Cerebellar cortex (tissue), 1 donor: ENCODE data around the gene INPP5D.

ENCODE experiments used
- DNase-seq: peaks from one replicate; pipeline ENCODE4 v3.0.0-alpha.2; 2015; ENCODE audit warnings: low spot score

Gene INPP5D

DNA sequence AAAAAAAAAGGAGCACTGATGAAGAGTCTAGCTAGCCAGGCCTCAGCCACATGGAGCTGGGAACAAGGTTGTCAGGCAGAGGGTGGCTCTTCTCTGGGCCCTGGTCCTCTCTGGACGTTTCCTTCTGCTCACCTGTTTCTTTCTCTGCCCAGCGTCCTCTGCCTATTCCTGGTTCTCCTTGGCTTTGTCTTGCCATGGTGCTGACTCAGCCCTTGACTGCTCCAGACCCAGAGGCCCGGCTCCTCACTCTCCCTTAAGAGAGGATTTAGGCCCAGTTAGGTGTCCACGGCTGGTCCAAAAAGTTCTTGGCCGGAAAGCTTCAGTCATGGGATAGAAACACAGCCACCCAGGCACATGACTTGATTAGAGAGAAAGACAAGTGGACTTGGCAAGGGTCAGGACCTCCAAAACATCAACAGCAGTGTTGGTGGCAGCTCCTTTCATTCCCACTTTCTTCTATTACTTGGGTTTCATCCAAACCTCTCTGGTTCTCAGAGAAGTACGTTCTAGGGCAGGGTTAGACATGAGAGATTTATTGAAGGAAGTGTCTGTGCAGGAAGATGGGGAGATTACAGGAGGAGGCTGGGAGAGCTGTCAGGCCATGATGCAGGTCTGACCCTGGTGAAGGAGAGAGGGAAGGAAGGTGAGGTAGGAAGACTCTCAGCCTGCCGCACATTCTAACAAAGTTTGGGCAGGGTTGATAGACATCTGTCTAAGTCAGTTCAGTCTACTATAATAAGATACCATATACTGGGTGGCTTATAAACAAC lies 176.9 kb downstream of the INPP5D start:
- DNase-seq = no peak

GRCh38 chr2:233240897-233241296 lies 180.8 kb downstream of the INPP5D start:
- no peak for DNase-seq

- no peak for DNase-seq
Observed at GRCh38 chr2:233241803-233242202, 181.7 kb downstream of the INPP5D start.

DNA sequence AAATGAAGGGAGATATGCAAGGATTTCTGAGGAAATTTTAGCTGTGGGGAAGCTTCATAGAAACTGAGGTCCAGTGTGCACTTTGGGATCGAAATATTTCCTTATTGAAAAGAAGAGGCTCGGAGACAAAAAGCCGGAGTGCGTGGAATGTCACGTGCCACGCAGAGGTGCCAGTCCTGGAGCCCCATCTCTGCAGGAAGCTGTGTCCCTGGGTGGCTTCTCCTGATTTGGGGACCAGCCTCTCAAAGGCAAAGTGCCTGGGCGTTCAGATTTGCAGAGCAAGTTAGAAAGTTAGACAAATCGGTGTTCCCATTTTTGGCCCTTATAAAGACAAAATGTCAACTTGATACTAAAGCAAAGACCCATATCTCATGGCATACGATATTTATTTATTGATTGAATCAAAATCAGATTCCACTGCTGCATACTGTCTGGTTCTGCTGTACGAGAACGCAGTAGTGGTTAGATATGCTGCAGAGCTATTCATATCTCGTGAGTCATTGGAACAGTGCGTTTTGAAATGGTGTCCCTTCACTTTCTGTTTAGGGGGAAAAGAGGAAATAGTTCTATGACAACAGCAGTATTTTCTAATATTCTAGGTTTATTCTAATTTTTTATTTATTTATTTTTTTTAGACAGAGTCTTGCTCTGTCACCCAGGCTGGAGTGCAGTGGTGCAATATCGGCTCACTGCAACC lies 182.2 kb downstream of the INPP5D start:
- DNase-seq = no peak

DNA sequence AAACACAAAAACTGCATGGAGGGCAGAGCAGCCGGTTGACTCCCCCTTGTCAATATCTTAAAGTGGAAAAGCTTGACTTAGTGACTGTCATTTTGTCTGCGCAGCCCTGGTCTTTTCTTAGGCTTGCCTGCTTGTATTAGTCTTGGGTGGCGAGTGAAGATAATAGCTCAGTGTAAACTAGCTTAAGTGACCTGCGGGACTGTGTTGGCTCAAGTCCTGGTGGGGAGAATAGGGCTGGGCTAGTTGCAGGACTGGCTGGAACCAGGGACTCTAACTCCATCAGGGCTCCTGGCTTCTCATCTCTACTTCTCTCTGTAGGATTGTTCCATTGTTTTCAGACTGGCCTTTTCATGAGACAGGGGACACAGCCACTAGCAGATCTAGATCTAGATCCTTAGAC lies 183.2 kb downstream of the INPP5D start:
- DNase-seq = no peak

GRCh38 chr2:233244818-233245217 lies 184.7 kb downstream of the INPP5D start:
- no peak for DNase-seq

DNA sequence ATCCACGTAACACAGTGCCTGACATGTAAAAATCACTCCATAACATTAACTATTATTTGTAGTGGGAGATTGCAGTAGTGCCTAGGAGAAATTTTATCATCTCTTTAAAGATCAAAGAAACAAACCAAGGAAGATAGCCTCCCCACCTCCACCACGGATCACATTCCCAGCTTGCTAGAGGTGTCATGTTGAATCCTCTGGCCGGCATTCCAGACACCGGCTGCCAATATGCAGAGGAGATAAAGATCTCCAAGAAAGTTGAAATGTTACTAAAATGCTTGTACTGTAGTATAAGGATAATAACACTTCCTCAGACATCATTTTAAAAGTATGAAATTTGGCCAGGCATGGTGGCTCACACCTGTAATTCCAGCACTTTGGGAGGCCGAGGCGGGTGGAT lies 185.3 kb downstream of the INPP5D start:
- DNase-seq = no peak

DNA sequence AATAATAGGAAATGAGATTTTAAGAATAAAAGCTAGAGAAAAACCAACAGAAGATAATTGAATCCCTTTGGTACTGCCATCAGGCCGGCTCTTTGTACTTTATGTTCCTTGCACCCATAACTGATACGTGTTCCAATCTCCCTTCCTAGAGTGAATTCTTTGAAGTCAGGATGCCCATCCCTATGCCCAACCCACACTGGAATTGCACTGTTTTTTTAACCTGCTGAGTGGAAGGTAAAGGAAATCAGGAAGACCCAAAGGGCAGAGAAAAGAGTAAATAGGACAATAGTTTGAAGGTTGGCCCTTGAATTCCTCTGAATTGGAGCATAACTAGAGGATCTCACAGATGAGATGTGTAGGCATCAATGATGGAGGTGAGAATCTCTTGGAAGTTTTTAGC lies 187.0 kb downstream of the INPP5D start:
- DNase-seq = no peak

DNA sequence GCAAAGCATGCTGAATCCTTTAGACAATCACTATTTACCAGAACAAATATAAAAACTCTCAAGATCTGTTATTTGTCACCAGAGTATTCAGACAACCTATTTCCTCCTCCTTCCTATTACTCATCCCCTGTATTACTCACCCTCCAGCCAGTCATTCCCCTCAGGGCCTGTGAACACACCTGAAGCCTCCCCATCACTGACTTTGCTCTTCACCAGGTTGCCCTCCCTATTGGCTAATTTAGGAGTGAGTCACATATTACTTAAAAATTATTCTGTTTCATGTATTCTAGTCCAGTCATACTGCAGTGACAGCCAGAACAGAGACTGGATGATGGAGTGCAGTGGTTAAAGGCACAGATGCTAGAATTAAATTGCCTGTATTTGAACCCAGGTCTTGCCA lies 187.6 kb downstream of the INPP5D start:
- no peak for DNase-seq

GRCh38 chr2:233248999-233249398 lies 188.9 kb downstream of the INPP5D start:
- no peak for DNase-seq

GRCh38 chr2:233250568-233250967 lies 190.4 kb downstream of the INPP5D start:
- no peak for DNase-seq

GRCh38 chr2:233250985-233251305 lies 190.8 kb downstream of the INPP5D start:
- DNase-seq = no peak

DNA sequence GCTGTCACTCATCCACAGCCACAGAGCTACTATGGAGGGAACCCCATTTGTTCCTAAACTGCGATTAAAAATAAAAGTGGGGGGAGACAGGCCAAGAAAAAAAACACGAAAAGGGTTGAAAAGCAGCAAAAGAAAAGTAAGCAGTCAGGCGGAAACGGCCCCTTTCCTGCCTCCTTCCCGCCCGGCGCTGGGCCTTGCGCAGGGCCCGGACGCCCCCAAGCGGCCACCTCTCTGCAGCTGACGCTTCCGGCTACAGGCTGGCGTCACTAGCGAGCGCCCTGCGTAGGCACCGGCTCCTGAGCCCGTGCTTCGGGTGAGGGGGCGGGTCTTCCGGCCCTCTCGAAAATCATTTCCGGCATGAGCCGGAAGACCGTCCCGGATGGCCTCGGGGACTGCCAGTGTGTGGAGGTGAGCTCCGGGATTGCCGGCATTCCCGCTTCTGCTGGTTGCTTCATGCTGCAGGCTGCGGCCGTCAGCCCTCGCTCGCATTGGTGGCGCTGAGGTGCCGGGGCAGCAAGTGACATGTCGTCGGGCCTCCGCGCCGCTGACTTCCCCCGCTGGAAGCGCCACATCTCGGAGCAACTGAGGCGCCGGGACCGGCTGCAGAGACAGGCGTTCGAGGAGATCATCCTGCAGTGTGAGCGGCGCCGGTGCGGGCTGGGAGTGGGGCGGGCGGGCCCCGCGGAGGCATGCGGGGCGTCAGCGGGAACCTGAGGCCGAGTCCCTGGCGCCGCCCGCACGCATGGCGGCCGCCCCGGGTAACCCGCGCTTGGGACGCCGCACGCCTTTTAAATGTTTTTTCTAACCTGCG lies 191.4 kb downstream of the INPP5D start, which contains the start of gene ATG16L1:
Gene ATG16L1, plus strand, starts transcription at position 368 of the 811 bp plus-strand sequence. Its CDS starts 155 bp downstream, at position 523.
- DNase-seq = peak; percentile 95

- DNase-seq = no peak
Observed at GRCh38 chr2:233252227-233252626, 192.1 kb downstream of the INPP5D start.

DNA sequence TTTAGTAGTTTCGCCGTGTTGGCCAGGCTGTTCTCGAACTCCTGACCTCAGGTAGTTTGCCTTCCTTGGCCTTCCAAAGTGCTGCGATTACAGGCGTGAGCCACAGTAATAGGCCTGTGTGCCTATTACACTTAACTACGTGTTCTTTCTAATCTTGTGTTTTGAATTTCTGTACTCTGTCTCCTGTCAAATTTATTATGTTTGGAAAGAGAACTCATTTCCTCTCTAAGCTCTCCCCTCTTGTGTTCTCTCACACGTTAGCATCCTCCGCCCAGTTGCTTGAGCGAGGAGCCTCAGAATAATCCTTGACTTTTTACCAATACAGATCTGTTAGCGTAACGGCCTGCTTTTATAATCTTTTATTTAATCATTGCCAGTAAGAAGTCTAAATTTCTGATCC lies 195.0 kb downstream of the INPP5D start:
- DNase-seq = no peak

- no peak for DNase-seq
Observed at GRCh38 chr2:233256048-233256447, 195.9 kb downstream of the INPP5D start.
